GF-D8 (cell line): ENCODE results near the gene TTBK2.

Experiments used
- DNase-seq: peaks from one replicate; lab custom pipeline; 2025; lab: John Stamatoyannopoulos, UW

Gene TTBK2

DNA sequence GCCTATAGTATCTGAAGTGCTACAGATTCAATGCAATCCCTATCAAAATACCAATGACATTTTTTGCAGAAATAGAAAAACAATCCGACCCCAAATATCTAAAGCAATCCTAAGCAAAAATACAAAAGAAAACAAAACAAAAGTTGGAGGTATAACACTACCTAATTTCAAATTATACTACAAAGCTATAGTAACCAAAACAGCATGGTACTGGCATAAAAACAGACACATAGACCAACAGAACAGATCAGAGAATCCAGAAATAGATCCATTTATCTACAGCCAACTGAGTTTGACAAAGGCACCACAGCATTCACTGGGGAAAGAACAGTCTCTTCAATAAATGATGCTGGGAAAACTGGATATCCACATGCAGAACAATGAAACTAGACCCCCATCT is 159.8 kb downstream of the TTBK2 start:
- DNase-seq, result no peak

DNA sequence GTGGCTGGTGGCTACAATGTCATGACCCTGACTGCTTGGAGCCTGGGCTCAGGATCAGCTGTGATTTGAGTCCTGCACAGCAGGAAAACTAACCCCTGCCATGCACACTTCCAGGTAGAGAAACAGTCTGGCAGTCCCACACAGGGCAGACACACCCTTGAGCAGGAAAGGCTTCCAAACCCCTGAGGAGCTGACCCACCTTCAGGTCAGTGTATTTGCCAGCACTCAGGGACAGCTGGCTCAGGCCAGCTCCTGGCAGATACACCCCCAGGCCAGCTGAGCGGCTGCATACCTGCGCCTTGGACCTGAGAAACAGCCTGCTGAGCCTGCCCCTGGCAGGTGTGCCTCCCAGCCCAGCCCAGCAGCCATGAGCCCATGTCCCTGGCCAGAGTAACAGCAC is 161.5 kb downstream of the TTBK2 start:
- no peak for DNase-seq

DNA sequence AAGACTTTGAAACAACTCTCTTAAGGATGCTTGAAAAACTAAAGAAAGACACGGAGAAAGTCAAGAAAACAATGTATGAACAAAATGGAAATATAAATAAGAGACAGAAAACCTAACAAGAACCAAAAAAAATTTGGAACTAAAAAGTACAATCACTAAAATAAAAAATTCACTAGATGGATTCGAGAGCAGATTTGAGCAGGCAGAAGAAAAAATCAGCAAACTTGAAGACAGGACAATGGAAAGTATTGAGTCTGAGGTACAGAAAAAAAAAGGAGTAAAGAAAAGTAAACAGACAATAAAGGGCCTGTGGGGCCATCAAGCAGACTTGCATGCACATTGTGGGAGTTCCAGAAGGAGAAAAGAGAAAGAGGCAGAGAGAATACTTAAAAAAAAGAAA is 170.3 kb downstream of the TTBK2 start:
- DNase-seq, result no peak

DNA sequence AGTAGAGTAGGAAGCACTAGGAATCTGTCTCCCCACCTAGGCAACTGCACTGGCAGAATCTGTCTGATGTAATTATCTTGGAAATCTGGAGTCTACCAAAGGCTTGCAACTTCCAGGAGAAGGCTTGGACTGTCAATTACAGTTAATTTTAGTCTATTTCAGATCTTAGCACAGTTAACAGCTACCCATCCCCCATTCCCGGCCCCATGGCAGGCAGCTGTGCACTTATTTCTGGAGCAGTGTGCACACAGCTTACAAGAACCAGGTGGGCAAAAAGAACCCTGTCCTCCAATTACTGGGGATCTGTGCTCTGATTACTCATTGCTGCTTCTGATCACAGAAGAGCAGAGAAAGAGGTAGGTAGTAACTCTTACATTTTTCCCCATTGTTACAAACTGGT is 171.3 kb downstream of the TTBK2 start:
- no peak for DNase-seq

DNA sequence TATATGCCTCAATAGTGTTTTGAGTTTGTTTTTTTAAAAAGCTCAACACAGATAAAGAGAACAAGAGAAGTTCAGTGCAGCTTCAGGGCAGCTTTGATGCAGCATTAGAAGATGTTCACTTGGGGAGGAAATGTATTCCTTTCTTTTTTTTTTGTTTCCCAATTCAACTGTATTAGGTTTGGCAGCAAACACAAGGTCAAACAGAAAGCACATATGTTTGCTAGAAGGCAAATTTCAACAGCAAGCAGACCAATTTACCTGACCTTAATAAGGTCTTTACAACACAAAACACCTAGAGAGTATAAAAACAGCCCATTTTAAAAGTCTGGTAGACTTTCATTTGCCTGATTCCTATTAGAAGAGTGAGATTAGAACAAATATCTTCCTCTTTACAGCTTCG is 176.4 kb downstream of the TTBK2 start:
- no peak for DNase-seq

DNA sequence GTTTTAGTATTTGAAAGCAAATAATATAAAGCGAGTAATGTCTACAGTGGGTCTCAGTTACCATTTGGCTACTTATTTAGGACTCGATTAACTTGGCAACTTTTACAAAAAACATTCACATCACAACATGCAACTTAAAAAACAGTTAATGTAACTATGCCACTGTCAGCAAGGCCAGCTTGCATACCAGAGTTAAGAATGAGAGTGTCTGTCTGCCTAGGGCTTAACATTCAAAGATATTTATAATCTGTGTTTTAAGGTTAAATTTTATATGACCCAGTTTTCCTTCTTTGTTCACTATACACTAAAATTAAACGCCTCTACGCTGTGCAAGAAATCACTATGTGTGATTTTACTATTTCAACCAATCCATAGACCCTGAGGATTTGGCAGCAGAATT is 178.4 kb downstream of the TTBK2 start:
- DNase-seq, result no peak

DNA sequence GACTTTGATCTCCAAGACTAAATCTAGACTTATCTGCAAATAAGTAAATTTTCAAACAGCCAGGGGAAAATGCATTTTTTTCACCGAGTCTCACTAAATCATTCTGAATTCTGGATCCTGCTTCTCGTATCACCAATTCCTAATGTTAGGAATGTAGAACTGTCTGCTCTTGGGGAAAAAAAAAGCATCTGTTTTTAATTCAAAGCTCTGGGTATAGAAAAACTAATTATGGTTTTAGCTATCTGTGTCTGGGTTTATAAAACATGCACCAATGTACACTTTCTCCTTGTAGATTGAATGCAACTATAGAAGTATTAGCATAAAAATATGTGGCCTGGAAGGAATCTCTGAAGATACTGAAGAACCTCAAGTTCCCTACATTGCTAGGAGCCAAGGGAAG is 178.9 kb downstream of the TTBK2 start:
- no peak for DNase-seq

DNA sequence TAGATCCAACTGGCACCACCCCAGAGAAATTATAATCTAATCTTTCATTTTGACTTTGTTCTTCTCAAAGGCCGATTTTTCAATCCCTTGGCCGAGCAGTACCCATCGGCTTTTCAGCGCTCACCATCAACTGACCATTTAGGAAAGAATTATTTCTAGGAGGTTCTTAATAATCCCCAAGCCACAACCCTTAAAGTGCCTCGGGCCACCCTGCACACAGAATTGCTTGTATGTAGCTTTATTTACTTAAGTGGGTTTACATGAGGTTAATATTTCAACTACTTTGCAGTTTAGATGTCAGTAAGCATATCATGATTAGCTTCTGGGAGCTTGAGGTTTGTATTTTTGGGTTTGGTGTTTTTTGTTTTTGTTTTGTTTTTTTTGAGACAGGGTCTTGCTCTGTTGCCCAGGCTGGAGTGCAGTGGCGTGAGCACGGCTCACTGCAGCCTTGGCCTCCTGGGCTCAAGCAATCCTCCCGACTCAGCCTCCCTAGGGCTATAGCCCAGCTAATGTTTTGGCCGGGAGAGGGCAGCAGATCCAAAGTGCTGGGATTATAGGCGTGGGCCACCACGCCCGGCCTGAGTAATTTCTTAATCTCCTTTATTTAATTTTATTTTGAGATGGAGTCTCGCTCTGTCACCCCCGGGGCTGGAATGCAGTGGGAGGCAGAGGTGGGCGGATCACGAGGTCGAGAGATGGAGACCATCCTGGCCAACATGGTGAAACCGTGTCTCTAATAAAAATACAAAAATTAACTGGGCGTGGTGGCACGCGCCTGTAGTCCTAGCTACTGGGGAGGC is 182.8 kb downstream of the TTBK2 start:
- DNase-seq, result no peak

DNA sequence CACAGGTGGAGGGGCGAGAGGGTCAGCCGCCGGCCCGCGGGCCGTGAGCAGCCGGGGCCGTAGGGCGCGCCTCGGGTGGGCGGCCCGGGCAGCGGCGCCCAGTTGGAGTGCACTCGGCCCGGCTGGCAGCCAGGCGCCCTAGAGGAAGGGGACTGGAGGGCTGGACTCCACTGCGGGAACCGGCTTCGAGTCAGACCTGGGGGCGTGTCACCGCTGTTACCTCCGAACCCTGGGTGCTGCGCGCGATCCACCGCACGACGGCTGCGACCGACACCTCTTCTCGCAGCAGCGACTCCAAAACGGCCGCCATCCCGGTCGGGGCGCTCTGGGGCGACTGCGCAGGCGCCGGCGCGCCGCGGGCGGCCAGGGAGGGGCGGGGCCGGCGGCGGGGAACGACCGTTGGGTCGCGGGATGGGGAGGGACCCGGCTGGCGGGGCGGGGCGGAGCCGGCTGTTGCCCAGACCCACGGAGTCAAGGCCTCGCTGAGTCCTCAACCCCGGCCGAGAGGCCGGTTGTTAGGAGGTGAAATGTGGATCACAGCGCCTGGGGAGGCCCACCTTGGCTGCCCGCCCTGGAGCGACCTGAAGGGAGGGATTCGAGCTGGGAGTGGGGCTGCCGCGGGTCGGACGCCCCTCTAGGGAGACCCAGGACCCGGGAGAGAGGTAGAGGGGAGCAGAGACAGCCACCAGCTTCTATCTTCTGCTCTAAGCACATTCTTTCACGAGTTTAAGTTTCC is 183.6 kb downstream of the TTBK2 start, which contains the start of gene CDAN1:
CDAN1 (minus strand) TSS at position 336 of the 736 bp plus-strand sequence; CDS start at position 310, 26 bp downstream.
- peak; percentile 9 for DNase-seq

DNA sequence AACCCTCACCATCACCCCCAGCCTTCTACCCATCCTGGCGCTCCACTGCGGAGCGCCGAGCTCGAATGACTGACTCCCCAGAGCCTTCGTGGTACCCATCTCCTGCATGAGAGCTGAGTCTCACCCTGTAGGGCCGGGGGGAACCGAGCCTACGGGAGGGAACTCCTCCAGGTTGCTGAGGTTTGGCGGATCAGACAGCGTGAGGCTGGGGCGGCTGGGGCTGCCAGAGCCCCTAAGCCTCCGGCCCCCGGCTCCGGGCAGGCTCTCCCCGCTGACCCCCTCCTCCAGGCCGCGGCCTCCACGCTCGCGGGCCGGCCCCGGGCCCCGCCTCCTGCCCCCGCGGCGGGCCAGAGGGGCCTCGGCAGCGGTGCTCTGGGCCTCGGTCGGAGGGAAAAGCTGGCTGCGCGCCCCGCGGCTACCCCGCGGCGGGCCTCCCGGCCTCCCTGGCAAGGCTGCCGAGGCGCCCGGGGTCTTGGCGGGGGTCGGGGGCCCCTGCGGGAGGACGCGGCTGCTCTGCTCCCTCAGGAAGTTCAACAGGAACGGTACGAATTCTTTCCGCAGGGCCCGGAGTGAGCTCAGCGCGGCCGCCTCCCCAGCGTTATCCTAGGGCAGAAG is 184.3 kb downstream of the TTBK2 start:
- no peak for DNase-seq

DNA sequence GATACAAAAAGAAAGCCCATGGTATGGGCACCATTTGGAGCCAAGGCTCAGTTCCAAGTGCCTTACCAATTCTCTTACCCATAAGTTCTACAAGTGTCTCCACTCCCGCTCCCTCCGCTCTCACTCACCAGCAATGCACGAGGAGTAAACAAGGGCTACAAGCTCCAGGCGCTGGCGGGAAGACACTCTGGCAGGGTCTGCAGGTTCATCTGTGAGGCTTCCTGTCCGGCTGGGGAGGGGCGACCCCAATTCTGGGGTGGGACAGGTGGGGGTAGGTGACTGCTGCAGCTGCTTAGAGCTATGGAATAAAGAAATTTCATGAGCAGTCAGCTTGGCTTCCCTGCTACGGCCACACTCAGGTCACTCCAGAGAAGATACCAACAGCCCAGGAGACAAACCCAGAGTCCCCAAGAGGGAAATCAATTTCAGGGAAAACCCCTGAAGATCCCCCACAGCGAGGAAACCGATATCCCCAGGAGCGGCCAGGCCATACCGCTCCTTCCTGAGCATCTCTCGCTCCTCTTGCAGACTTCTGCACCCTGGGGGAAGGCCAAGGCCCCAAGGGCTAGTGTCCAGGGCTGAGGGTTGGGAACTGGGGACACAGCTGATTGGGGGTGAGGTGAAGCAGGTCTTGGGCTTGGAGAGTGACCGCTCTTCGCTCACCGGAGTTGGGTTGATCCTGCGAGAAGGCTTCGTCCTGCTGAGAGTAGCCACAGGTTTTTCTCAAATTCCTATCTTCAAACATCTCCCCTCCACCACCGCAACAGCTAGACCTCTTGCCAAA is 185.0 kb downstream of the TTBK2 start:
- DNase-seq, result no peak

DNA sequence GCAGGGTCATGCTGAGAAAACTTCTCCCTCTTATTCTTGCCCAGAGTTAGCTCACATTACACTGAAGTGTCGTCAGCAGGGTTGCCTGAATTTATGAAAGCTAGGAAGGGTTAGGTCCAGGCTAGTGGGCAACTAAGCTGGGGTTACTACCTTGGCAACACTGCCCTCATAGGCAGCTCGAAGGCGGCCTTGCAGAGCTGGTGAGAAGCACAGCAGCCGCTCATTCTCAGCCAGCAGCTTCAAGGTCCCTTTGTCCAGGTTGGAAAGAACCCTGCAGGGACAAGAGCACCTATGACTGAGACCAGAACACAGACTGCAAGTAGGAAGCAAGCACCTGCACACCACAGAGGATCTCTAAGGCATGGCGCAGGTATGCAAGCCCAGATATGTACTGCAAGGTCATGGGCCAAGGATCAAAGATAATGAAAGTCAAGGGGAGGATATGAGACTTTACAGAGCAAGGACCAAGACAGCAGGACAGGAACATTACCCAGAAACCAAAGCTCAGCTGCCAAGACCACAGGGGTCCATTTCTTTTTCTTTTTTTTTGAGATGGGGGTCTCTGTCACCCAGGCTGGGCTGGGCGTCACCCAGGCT is 186.4 kb downstream of the TTBK2 start:
- DNase-seq, result no peak

DNA sequence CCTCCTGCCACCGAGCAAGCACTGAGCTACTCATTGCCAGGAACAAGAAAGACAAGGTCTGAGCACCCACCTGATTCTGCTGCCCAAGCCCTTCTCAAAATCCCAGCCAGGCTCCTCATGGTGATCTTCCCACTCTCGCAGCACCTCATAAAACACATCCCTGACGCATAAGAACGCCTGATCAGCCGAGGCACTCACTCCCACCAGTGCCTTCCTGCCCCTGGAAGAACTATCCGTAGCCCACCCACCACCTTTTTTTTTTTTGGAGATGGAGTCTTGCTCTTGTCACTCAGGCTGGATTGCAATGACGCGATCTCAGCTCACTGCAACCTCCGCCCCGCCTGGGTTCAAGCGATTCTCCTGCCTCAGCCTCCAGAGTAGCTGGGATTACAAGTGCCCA is 187.6 kb downstream of the TTBK2 start:
- no peak for DNase-seq

DNA sequence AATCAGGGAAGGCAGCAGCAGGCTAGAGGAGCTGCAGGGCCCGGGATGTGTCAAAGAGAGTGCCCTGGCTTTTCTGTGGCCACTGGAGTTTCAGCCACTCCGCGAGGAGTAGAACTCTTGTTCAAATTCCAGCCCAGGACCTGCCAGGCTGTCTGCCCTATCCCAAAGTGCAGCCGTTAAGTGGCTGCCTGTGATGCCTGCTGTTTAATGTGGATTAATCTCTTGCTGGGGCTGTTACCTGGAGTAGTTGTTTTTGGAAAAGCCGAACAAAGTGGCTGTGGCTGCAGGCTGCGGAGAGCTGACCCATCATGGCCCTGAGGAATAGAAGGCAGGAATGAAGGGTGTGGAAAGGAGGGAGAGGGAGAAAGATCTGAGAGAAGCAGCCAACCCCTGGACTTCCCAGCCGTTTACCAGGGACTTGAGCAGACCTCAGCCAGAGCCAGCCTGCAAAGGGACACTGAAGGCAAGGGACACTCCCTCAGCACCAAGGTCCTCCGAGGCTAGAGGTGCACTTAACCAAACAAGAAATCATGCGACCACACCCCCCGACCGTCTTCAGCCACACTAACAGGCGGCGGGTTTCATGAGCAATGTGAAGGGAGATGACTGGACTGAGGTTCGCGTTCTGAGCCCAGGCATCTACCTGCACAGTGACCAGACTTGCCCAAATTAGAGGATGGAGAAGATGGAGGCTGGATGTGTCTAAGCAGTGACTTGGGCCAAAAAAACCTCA is 188.3 kb downstream of the TTBK2 start:
- no peak for DNase-seq

DNA sequence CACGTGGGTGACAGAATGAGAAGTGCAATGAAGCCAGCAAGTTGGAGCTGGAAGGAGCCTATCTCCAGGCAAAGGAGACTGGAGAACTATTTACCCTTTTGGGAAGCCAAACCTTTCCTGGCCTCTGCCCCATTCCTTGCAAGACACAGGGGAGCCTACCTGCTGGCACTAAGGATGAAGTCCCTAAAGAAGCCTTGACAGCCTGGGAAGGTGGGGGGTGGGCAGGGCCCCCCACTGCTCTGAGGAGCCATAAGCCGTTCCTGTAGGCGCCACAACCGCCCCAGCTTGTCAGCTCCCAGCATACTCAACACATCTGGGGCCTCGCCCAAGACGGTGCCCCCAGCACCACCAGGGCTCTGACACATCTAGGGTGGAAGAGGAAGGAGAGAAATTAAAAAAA is 189.1 kb downstream of the TTBK2 start:
- no peak for DNase-seq

DNA sequence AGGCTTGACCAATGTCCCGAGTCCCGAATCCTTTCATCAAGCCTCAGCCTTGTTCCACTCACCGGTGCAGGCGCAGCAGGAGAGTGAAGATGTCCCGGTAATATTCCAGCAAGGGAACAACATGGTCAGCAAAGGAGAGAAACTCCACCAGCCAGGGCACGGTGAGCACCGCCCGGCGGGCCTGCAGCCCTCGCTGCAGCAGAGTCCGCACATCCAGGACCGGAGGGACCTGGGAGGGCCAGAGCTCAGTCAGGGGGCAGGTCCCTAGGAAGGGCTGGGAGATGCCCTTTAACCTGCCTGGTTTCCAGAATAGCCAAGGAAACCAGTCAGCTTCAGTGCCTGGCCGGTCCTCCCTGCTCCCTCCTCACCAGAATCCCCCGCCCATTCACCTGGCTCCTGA is 190.0 kb downstream of the TTBK2 start:
- no peak for DNase-seq

DNA sequence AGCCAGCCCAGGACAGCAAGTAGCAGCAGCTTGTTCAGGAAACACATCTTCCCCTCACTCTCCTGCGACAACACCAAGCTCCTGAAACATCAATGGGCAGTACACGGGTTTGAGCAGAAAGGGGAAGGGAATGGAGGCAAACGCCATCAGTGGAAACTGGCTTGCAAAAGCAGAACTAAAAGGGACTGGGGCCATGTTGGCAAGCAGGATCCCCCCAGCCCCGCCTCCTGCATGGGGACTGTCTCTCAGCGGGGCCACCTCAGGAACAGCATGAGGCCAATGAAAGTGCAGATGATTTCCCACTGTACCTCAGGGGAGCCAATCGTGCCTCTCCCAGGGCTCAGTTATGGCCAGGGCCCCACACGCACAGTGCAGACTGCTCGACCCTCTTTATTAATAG is 190.4 kb downstream of the TTBK2 start:
- DNase-seq, result no peak

DNA sequence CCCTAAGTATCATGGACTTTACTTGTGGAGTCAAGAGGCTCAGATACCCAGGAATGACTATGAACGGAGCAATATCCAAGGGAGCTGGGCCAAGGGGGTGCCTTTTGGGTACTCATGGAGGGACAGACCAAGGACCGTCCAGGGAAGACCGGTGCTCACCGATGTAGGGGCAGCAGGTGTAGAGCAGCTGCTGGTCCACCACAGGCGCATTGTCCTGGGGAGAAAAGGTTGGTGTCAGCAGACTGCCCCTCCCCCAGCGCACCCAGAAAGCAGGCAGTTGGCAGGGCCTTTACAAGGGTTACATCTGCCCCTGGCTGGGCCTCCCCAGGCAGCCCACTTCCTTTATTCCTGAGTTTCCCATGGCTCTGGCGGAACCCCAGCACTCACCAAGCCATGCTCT is 191.2 kb downstream of the TTBK2 start:
- no peak for DNase-seq

DNA sequence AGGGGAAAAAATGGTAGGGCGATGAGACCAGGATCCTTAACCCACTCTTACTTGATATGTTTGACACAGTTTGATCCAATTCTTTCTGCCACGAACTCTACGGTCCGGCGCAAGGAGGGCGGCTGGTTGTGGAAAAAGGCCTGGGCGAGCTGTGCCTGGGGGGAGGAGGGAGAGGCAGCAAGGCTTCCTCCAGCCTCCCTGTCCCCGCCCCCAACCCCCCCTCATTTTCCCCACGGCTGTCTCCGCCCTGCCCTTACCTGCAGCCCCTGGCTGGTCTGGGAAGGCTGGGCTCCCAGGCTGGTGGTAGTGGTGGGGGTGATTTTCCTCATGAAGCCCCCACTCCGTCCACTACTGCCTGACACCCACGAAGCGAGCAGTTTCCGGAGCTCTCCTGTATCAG is 191.6 kb downstream of the TTBK2 start:
- DNase-seq, result no peak

DNA sequence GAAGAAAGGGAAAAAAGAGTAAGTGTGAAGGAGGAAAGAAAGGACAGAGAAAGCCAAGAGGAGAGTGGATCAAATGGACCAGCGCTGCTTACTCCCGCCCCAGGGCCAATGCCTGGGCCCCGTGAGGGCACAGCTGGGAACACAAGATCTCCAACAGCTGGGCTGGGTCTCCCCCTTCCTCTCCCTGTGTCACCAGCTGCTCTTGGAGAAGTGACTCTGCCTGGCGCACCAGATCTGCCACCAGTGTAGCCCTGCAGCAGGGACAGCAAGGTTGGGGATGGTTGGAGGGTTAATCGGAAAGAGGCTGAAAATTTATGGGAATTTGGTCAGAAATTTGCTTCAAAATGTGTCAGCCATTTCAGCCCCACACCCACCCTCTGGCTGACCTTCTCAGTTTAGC is 192.0 kb downstream of the TTBK2 start:
- no peak for DNase-seq

DNA sequence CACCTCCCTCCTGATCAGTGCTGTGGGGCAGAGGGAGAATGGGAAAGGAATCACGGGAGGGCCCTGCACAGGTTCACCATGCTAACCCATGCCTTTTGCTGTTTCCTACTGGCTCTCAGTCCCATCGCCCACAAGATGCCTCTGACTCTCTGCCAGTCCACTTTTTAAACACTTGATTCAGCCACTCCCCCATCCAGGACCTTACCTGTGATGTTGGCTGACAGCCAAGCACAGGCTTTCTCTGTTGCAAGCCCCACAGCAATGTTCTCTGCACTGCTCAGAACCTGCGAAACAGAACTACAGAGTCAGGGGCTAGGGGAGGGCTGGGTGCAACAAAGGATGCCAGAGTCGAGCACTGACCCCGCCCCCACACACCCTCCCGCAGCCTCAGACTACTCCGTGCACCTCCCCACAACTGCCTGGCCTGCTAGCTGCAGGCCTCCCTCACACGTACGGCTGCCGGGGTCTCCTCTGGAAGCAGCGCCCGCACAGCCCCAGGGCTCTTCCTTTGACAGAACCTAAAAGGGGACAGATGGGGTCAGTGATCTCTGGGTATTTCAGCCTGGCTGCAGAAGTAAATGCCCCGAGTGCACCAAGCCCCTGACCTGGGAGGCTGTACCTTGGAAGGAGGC is 192.7 kb downstream of the TTBK2 start:
- DNase-seq, result no peak
